GM21515 (cell line): ENCODE data around the gene OR2F1.

ENCODE experiments used
- ATAC-seq: cut with Tn5 transposase; IDR thresholded peaks from one replicate; pipeline ENCODE4 v1.9.1; 2021; ENCODE audit not compliant: unreplicated experiment

Gene OR2F1

GRCh38 chr7:143954544-143954943 lies at the start of gene OR2F1:
TSS of gene OR2F1 (plus strand) at chr7:143954844. CDS start at chr7:143959971, 5,127 bp downstream.
- no peak for ATAC-seq

- no peak for ATAC-seq
These were observed 49.1 kb upstream of the OR2F1 start for GRCh38 chr7:143905509-143905908.

- ATAC-seq, result no peak
These were observed 48.5 kb upstream of the OR2F1 start for GRCh38 chr7:143906151-143906550.

GRCh38 chr7:143906895-143907294 lies 47.7 kb upstream of the OR2F1 start:
- ATAC-seq, result no peak

- ATAC-seq, result no peak
These were observed 46.5 kb upstream of the OR2F1 start for GRCh38 chr7:143908120-143908519.

- ATAC-seq, result no peak
These were observed 44.8 kb upstream of the OR2F1 start for GRCh38 chr7:143909863-143910262.

GRCh38 chr7:143910473-143911248 lies 44.0 kb upstream of the OR2F1 start:
- no peak for ATAC-seq

- ATAC-seq, result no peak
These were observed 40.6 kb upstream of the OR2F1 start for GRCh38 chr7:143913945-143914615.

- ATAC-seq, result no peak
These were observed 39.5 kb upstream of the OR2F1 start for GRCh38 chr7:143914938-143915652.

GRCh38 chr7:143924851-143925250 lies 29.8 kb upstream of the OR2F1 start:
- no peak for ATAC-seq

GRCh38 chr7:143929224-143929920 lies 25.3 kb upstream of the OR2F1 start:
- ATAC-seq, result no peak

GRCh38 chr7:143931739-143932138 lies 22.9 kb upstream of the OR2F1 start:
- no peak for ATAC-seq

- ATAC-seq, result no peak
These were observed 19.9 kb upstream of the OR2F1 start, which contains the start of gene OR2F2 for GRCh38 chr7:143934526-143935325. TSS of gene OR2F2 (plus strand) at chr7:143935233. CDS start at chr7:143935233, 0 bp downstream.

GRCh38 chr7:143936087-143937009 lies 18.3 kb upstream of the OR2F1 start:
- ATAC-seq, result no peak

GRCh38 chr7:143938379-143939243 lies 16.0 kb upstream of the OR2F1 start:
- no peak for ATAC-seq

GRCh38 chr7:143945423-143945822 lies 9.2 kb upstream of the OR2F1 start:
- no peak for ATAC-seq

GRCh38 chr7:143947111-143947510 lies 7.5 kb upstream of the OR2F1 start:
- no peak for ATAC-seq

GRCh38 chr7:143948733-143949132 lies 5.9 kb upstream of the OR2F1 start:
- ATAC-seq, result no peak
